Thoracic aorta (tissue), 2 donors: ENCODE measurements around the gene CDH22. TPM values are rescaled to one million over a fixed set of nuclear protein-coding genes. Genes with fewer than 3 reads are reported as not detected.

Experiments
- ATAC-seq: fragments of 150-250 bp; one replicate; pipeline ENCODE4 v1.8.0; 2017; ENCODE audit warnings: low read depth; ENCODE audit not compliant: insufficient number of reproducible peaks, low FRiP score
- DNase-seq: peaks from one replicate; pipeline ENCODE4 v3.0.0-alpha.2; 2020; ENCODE audit warnings: low spot score
- H3K27ac ChIP-seq, 2 donors: fragments of 200-600 bp; sonication (generic); 1 replicate in 1 of 2; 2 replicates in 1 of 2; pipeline ENCODE4 v1.5.1; 2016; ENCODE audit warnings: mild to moderate bottlenecking in 2 of 2, moderate library complexity in 2 of 2
- H3K27me3 ChIP-seq: fragments of 200-600 bp; sonication (generic); replicated peaks from 2 replicates; pipeline ENCODE4 v1.6.0; 2016; ENCODE audit warnings: mild to moderate bottlenecking; ENCODE audit not compliant: insufficient read depth
- H3K36me3 ChIP-seq: fragments of 200-600 bp; sonication (generic); one replicate; pipeline ENCODE4 v1.5.1; 2016
- H3K4me1 ChIP-seq, 2 donors: fragments of 200-600 bp; sonication (generic); 1 replicate in 1 of 2; 2 replicates in 1 of 2; pipeline versions ENCODE4 v1.5.1 to v1.6.0; 2016; ENCODE audit warnings: low read depth in 2 of 2, mild to moderate bottlenecking in 1 of 2; ENCODE audit not compliant: control insufficient read depth in 1 of 2
- H3K4me3 ChIP-seq: fragments of 200-600 bp; sonication (generic); 2 replicates; pipeline ENCODE4 v1.5.1; 2016; ENCODE audit warnings: mild to moderate bottlenecking
- H3K9me3 ChIP-seq: fragments of 200-600 bp; sonication (generic); 2 replicates; pipeline ENCODE4 v1.5.1; 2016
- CTCF ChIP-seq: fragments of 200-600 bp; sonication (generic); IDR thresholded peaks from one replicate; pipeline ENCODE4 v1.5.1; 2019; ENCODE audit warnings: antibody characterized with exemption
- total RNA-seq, 2 donors: library from RNA; depleted of rRNA; stranded (reverse); fragments of >200 nt; gene quantifications; one replicate each; pipeline versions ENCODE4 v1.1.0 to v1.2.3, GENCODE V29; 2016

CDH22 gene
- total RNA-seq, 2 donors from 2014 or later = not detected

- DNase-seq (no peak), ATAC-seq (no peak)
- H3K4me1 ChIP-seq = peaks cover 0 to 14% of the 10 kb centered on the region in 2 donors
- no peaks in the 10 kb centered on the region for H3K36me3 ChIP-seq
- no peak overlapping the region for H3K4me3 ChIP-seq
- TF ChIP-seq CTCF = no peak
- H3K9me3 ChIP-seq = no peaks in the 10 kb centered on the region
- peak overlapping the region in 1 of 2 donors; percentile 9 for H3K27ac ChIP-seq
- no peaks in the 10 kb centered on the region for H3K27me3 ChIP-seq
Measured at GRCh38 chr20:46215913-46216707, 92.2 kb downstream of the CDH22 start.

GRCh38 chr20:46214824-46215488, 93.3 kb downstream of the CDH22 start:
- DNase-seq = no peak
- H3K27me3 ChIP-seq = no peaks in the 10 kb centered on the region
- no peaks in the 10 kb centered on the region for H3K36me3 ChIP-seq
- no peaks in the 10 kb centered on the region for H3K9me3 ChIP-seq
- no peak for TF ChIP-seq CTCF
- ATAC-seq = no peak
- H3K4me1 ChIP-seq = peaks cover 0 to 14% of the 10 kb centered on the region in 2 donors
- no peak overlapping the region for H3K4me3 ChIP-seq
- H3K27ac ChIP-seq = no peak overlapping the region

GRCh38 chr20:46213946-46214823, 94.1 kb downstream of the CDH22 start:
- Histone ChIP-seq H3K9me3 (no peaks in the 10 kb centered on the region), H3K27me3 (no peaks in the 10 kb centered on the region), H3K27ac (no peak overlapping the region), H3K4me1 (peaks cover 0 to 14% of the 10 kb centered on the region in 2 donors), H3K4me3 (no peak overlapping the region), H3K36me3 (no peaks in the 10 kb centered on the region)
- ATAC-seq = no peak
- DNase-seq = no peak
- TF ChIP-seq CTCF = no peak

GRCh38 chr20:46212876-46213275, 95.4 kb downstream of the CDH22 start:
- ATAC-seq = no peak
- Histone ChIP-seq H3K27ac (no peak overlapping the region), H3K36me3 (no peaks in the 10 kb centered on the region), H3K4me1 (peaks cover 0 to 14% of the 10 kb centered on the region in 2 donors), H3K9me3 (no peaks in the 10 kb centered on the region), H3K27me3 (no peaks in the 10 kb centered on the region), H3K4me3 (no peak overlapping the region)
- no peak for TF ChIP-seq CTCF
- DNase-seq = no peak

- no peak for TF ChIP-seq CTCF
- no peaks in the 10 kb centered on the region for H3K27me3 ChIP-seq
- no peak overlapping the region for H3K4me3 ChIP-seq
Measured at GRCh38 chr20:46212252-46212651, 96.0 kb downstream of the CDH22 start.

More at GRCh38 chr20:46212252-46212651, 96.0 kb downstream of the CDH22 start:
- Histone ChIP-seq H3K9me3 (no peaks in the 10 kb centered on the region), H3K27ac (no peak overlapping the region), H3K4me1 (peaks cover 0 to 14% of the 10 kb centered on the region in 2 donors), H3K36me3 (no peaks in the 10 kb centered on the region)
- ATAC-seq (no peak), DNase-seq (no peak)
